Endothelial cell of umbilical vein (primary cell): ENCODE data around the gene FOXD2. TPM values are rescaled to one million over a fixed set of nuclear protein-coding genes. Genes with fewer than 3 reads are reported as not detected.

Source experiments
- BruUV-seq: library from RNA; stranded (reverse); fragments of 400-500 nt; replicated peaks from 2 replicates; lab custom pipeline; 2021; lab: Mats Ljungman, UMichigan
- CTCF ChIA-PET: fragments of 300-600, 350-600 bp; sonication (Branson Sonifier 250); formaldehyde crosslinking; loops from one replicate; lab custom pipeline; 2021; ENCODE audit warnings: antibody characterized with exemption, inconsistent platforms; lab: Charles Lee
- POLR2A ChIA-PET: fragments of 300-600, 350-600 bp; sonication (Branson Sonifier 250); formaldehyde crosslinking; loops from one replicate; lab custom pipeline; 2021; ENCODE audit warnings: antibody characterized with exemption, inconsistent platforms; lab: Charles Lee
- DNase-seq: peaks from one replicate; pipeline ENCODE4 v3.0.0-alpha.2; 2011; ENCODE audit warnings: low read depth, low spot score
- FAIRE-seq: peaks from 2 replicates; lab custom pipeline; 2011; peaks lifted over from hg19 to GRCh38; lab: Jason Lieb, UNC
- H2AFZ ChIP-seq: 2 replicates; pipeline ENCODE4 v1.6.0; 2012; ENCODE audit warnings: low read depth, low read length, control low read depth, inconsistent platforms
- H3K27ac ChIP-seq: 2 replicates; pipeline ENCODE4 v1.5.1; 2011; ENCODE audit warnings: low read depth, mild to moderate bottlenecking, control low read depth, low read length, moderate library complexity; ENCODE audit not compliant: insufficient read depth
- H3K27me3 ChIP-seq, 2 experiments: 2 replicates each; pipeline versions ENCODE4 v1.6.0 to v1.6.1; 2011; ENCODE audit warnings: low read length in 2 of 2, mixed read lengths in 1 of 2; ENCODE audit not compliant: control insufficient read depth in 2 of 2, insufficient read depth in 2 of 2
- H3K36me3 ChIP-seq, 2 experiments: 2 replicates in 1 of 2; 3 replicates in 1 of 2; pipeline ENCODE4 v1.5.1; 2011; ENCODE audit warnings: low read length in 2 of 2, mild to moderate bottlenecking in 1 of 2, moderate library complexity in 1 of 2; ENCODE audit not compliant: control insufficient read depth in 2 of 2, insufficient read depth in 2 of 2; ENCODE audit errors: extremely low read depth in 1 of 2
- H3K4me1 ChIP-seq: 3 replicates; pipeline ENCODE4 v1.5.1; 2011; ENCODE audit warnings: mild to moderate bottlenecking, low read length; ENCODE audit not compliant: control insufficient read depth, insufficient read depth; ENCODE audit errors: extremely low read depth
- H3K4me2 ChIP-seq: 2 replicates; pipeline ENCODE4 v1.6.1; 2011; ENCODE audit warnings: low read length, control low read depth, mixed read lengths; ENCODE audit not compliant: insufficient read depth
- H3K4me3 ChIP-seq, 3 experiments: fragments of 200-600 bp in 1 of 3; sonication (generic), shearing (Covaris generic) in 1 of 3; replicated peaks in 1 of 3; 2 replicates each; pipeline ENCODE4 v1.5.1; 2011 to 2016; ENCODE audit warnings: control low read depth in 3 of 3, low read length in 3 of 3, mild to moderate bottlenecking in 2 of 3, inconsistent platforms in 1 of 3, low read depth in 1 of 3, moderate library complexity in 1 of 3; ENCODE audit not compliant: insufficient read depth in 1 of 3
- H3K79me2 ChIP-seq: 2 replicates; pipeline ENCODE4 v1.6.0; 2012; ENCODE audit warnings: low read length, inconsistent platforms; ENCODE audit not compliant: control insufficient read depth, insufficient read depth
- H3K9ac ChIP-seq: replicated peaks from 2 replicates; pipeline ENCODE3; 2011; ENCODE audit warnings: low read length, control low read depth; ENCODE audit not compliant: insufficient read depth; ENCODE audit errors: extremely low read depth
- H3K9me1 ChIP-seq: replicated peaks from 3 replicates; pipeline ENCODE4 v1.6.0; 2011; ENCODE audit warnings: mild to moderate bottlenecking, low read length; ENCODE audit not compliant: control insufficient read depth, insufficient read depth; ENCODE audit errors: extremely low read depth
- H3K9me3 ChIP-seq: replicated peaks from 2 replicates; pipeline ENCODE4 v1.5.1; 2012; ENCODE audit warnings: low read length, inconsistent platforms; ENCODE audit not compliant: control insufficient read depth, insufficient read depth
- H4K20me1 ChIP-seq: replicated peaks from 2 replicates; pipeline ENCODE3; 2011; ENCODE audit warnings: mild to moderate bottlenecking, low read length; ENCODE audit not compliant: control insufficient read depth, insufficient read depth; ENCODE audit errors: extremely low read depth
- EZH2 ChIP-seq: IDR thresholded peaks from 2 replicates; pipeline ENCODE4 v1.6.1; 2012; ENCODE audit warnings: borderline replicate concordance, low read depth, mild to moderate bottlenecking, moderate library complexity, low read length, inconsistent platforms; ENCODE audit not compliant: severe bottlenecking
- FOS ChIP-seq: IDR thresholded peaks from 2 replicates; pipeline ENCODE4 v1.6.1; 2011; ENCODE audit warnings: mild to moderate bottlenecking, low read length, moderate library complexity, borderline replicate concordance; ENCODE audit not compliant: insufficient read depth
- GATA2 ChIP-seq: IDR thresholded peaks from 2 replicates; pipeline ENCODE4 v1.7.0; 2011; ENCODE audit warnings: low read depth, mild to moderate bottlenecking, moderate library complexity, mixed read lengths, low read length; ENCODE audit not compliant: insufficient read length, insufficient read depth
- JUN ChIP-seq: IDR thresholded peaks from 2 replicates; pipeline ENCODE4 v1.6.1; 2011; ENCODE audit warnings: borderline replicate concordance, low read depth; ENCODE audit not compliant: insufficient read length, insufficient read depth
- MYC ChIP-seq: IDR thresholded peaks from one replicate; pipeline ENCODE4 v1.6.1; 2011; ENCODE audit warnings: mild to moderate bottlenecking, low read depth, low read length
- POLR2A ChIP-seq: IDR thresholded peaks from 2 replicates; pipeline ENCODE4 v1.6.1; 2012; ENCODE audit warnings: low read depth, mild to moderate bottlenecking, control low read depth, low read length
- POLR2AphosphoS5 ChIP-seq: IDR thresholded peaks from 2 replicates; pipeline ENCODE4 v1.6.1; 2012; ENCODE audit warnings: low read depth, mild to moderate bottlenecking, control low read depth, low read length, moderate library complexity; ENCODE audit not compliant: insufficient read depth
- dilution Hi-C: fragments of 300-500 bp; cut with MboI; formaldehyde crosslinking; loops from one replicate; pipeline ENCODE4 v1.15.0; 2019; ENCODE audit warnings: low sequenced_read_pairs; ENCODE audit not compliant: extremely low pct_ligation_motif_present
- intact Hi-C: fragments of 100-400 bp; cut with micrococcal nuclease; formaldehyde crosslinking; loops from one replicate; pipeline ENCODE4 v1.10.0; 2022
- polyA plus RNA-seq, 4 experiments: library from polyadenylated mRNA; depleted of rRNA in 3 of 4; stranded (reverse) in 3 of 4; unstranded in 1 of 4; fragments of >200 nt; gene quantifications; 2 replicates each; pipeline versions ENCODE4 v1.2.1 to v1.2.3, GENCODE V29; 2011 to 2012; ENCODE audit warnings: missing spikeins in 1 of 4
- total RNA-seq: library from RNA; stranded (reverse); gene quantifications from 2 replicates; pipeline ENCODE4 v1.2.3, GENCODE V29; 2021
- TF ChIP-seq, protein P1 (sequence below): IDR thresholded peaks from 2 replicates; pipeline ENCODE4 v1.6.1; 2011; ENCODE audit not compliant: insufficient read depth, insufficient read length
- TF ChIP-seq, protein P2 (sequence below), 2 donors: IDR thresholded peaks; 1 replicate in 1 of 2; 2 replicates in 1 of 2; pipeline ENCODE4 v1.5.1; 2011; ENCODE audit warnings: low read length in 2 of 2, mild to moderate bottlenecking in 2 of 2, moderate library complexity in 2 of 2, control low read depth in 1 of 2, inconsistent platforms in 1 of 2, low read depth in 1 of 2; ENCODE audit not compliant: insufficient read depth in 1 of 2; ENCODE audit errors: extremely low read depth in 1 of 2

The FOXD2 gene
- total and polyA plus RNA-seq, 2 donors (not counting 3 experiments of a cell fraction or from before 2014, with no cell fraction given) = 0.01 to 0.09 TPM

DNA sequence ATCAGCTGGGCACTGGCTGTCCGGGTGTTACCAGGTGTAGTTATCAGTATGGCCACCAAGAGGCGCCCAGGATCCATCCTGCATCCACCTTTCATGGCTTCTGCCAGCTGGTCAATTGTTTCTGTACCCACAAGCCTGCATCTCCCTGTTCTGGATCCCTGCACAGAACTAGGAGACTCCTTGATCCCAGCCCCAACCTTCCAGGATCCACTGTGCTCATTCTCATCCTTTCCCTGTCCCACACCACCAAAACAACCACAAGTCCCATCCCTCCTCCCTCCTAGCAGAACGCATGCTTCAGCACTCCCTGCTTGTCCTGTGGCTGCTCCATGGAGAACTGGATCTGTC, 49.0 kb upstream of the FOXD2 start:
- ChIA-PET CTCF (interaction anchor here (0.6 to 7.7 kb wide), 19 partner anchors 9 to 338 kb away, joined by 3 to 148 read pairs (median 5); partner anchors contain the start of genes CMPK1, FOXD2 and PDZK1IP1), POLR2A (no interaction called here)
- intact Hi-C loops = loop anchor here (1.0 to 2.0 kb wide), 5 partner anchors 36 to 337 kb away; no protein-coding TSS in a partner anchor
- H3K9ac ChIP-seq = no peak overlapping the region
- no peaks in the 10 kb centered on the region for H3K9me3 ChIP-seq
- H3K9me1 ChIP-seq = no peaks in the 10 kb centered on the region
- TF ChIP-seq POLR2AphosphoS5 (no peak), POLR2A (no peak), MYC (no peak), FOS (no peak), GATA2 (no peak), EZH2 (peak; percentile 39), JUN (no peak)
- TF ChIP-seq, protein P1, sequence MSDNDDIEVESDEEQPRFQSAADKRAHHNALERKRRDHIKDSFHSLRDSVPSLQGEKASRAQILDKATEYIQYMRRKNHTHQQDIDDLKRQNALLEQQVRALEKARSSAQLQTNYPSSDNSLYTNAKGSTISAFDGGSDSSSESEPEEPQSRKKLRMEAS = no peak
- TF ChIP-seq, protein P2, sequence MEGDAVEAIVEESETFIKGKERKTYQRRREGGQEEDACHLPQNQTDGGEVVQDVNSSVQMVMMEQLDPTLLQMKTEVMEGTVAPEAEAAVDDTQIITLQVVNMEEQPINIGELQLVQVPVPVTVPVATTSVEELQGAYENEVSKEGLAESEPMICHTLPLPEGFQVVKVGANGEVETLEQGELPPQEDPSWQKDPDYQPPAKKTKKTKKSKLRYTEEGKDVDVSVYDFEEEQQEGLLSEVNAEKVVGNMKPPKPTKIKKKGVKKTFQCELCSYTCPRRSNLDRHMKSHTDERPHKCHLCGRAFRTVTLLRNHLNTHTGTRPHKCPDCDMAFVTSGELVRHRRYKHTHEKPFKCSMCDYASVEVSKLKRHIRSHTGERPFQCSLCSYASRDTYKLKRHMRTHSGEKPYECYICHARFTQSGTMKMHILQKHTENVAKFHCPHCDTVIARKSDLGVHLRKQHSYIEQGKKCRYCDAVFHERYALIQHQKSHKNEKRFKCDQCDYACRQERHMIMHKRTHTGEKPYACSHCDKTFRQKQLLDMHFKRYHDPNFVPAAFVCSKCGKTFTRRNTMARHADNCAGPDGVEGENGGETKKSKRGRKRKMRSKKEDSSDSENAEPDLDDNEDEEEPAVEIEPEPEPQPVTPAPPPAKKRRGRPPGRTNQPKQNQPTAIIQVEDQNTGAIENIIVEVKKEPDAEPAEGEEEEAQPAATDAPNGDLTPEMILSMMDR (IDR thresholded peaks at IDR 0.05; ENCODE audit: extremely low read depth in 1 of 2, insufficient read depth in 1 of 2, low read depth in 1 of 2, low read length in 2 of 2) = peak; percentile 66 to 84
- dilution Hi-C loops = no loop called here
- no peaks in the 10 kb centered on the region for H4K20me1 ChIP-seq
- peaks cover 0 to 2% of the 10 kb centered on the region in 2 experiments for H3K27me3 ChIP-seq
- no peaks in the 10 kb centered on the region for H3K4me1 ChIP-seq
- no peaks in the 10 kb centered on the region for H3K79me2 ChIP-seq
- BruUV-seq = no TSS peak
- H3K36me3 ChIP-seq = no peaks in the 10 kb centered on the region
- DNase-seq (peak; percentile 68), FAIRE-seq (peak; percentile 88)
- no peak overlapping the region for H2AFZ ChIP-seq
- H3K4me3 ChIP-seq = no peak overlapping the region
- H3K27ac ChIP-seq = no peak overlapping the region
- no peak overlapping the region for H3K4me2 ChIP-seq
